K562 (cell line): ENCODE results near the gene TFDP1. TPM values are rescaled to one million over a fixed set of nuclear protein-coding genes. Genes with fewer than 3 reads are reported as not detected.

ENCODE experiments used
- ATAC-seq: fragments of 200-7000 bp; cut with Tn5 transposase; 3 replicates; pipeline ENCODE4 v1.9.1; 2020; ENCODE audit warnings: moderate library complexity
- BruUV-seq: library from RNA; stranded (reverse); fragments of 400-500 nt; replicated peaks from 2 replicates; lab custom pipeline; 2021; lab: Mats Ljungman, UMichigan
- CTCF ChIA-PET: fragments of 300-600 bp; formaldehyde crosslinking; extraction: SDS; loops from one replicate; lab custom pipeline; 2021; ENCODE audit warnings: low intra/inter-chr PET ratio; lab: Yijun Ruan, JAX
- POLR2A ChIA-PET: fragments of 300-600, 350-650 bp; sonication (Branson Sonifier 250); formaldehyde crosslinking; extraction: SDS; loops from one replicate; lab custom pipeline; 2021; ENCODE audit warnings: antibody characterized with exemption, inconsistent platforms; lab: Yijun Ruan, JAX
- DNase-seq, 4 experiments: peaks; one replicate each; pipeline versions ENCODE4 v3.0.0 to v3.0.0-alpha.2; 2011 to 2018; ENCODE audit warnings: low spot score in 3 of 4, mixed read lengths in 3 of 4; ENCODE audit errors: extremely low read depth in 1 of 4
- FAIRE-seq: peaks from 2 replicates; lab custom pipeline; 2011; peaks lifted over from hg19 to GRCh38; lab: Jason Lieb, UNC
- H2AFZ ChIP-seq: 2 replicates; pipeline ENCODE4 v1.6.0; 2011; ENCODE audit warnings: low read depth, low read length, control low read depth, inconsistent platforms
- H3K27ac ChIP-seq: fragments of 200-600 bp; 3 replicates; pipeline ENCODE4 v1.8.0; 2011; ENCODE audit warnings: low read depth, mild to moderate bottlenecking, control low read depth, inconsistent platforms, low read length, moderate library complexity, mixed read lengths; ENCODE audit errors: extremely low read depth
- H3K27me3 ChIP-seq, 2 experiments: fragments of 300-600 bp in 1 of 2; 2 replicates in 1 of 2; 3 replicates in 1 of 2; pipeline versions ENCODE4 v1.6.0 to v1.8.0; 2011; ENCODE audit warnings: inconsistent platforms in 2 of 2, low read length in 2 of 2, mild to moderate bottlenecking in 1 of 2, mixed read lengths in 1 of 2, moderate library complexity in 1 of 2; ENCODE audit not compliant: control insufficient read depth in 2 of 2, insufficient read depth in 2 of 2
- H3K36me3 ChIP-seq: fragments of 300-600 bp; 3 replicates; pipeline ENCODE4 v1.8.0; 2011; ENCODE audit warnings: mild to moderate bottlenecking, low read length, inconsistent platforms; ENCODE audit not compliant: control insufficient read depth, insufficient read depth
- H3K4me1 ChIP-seq, 2 experiments: fragments of 200-600 bp in 1 of 2; replicated peaks in 1 of 2; 2 replicates in 1 of 2; 3 replicates in 1 of 2; pipeline versions ENCODE4 v1.5.1 to v1.8.0; 2011; ENCODE audit warnings: inconsistent platforms in 2 of 2, low read length in 2 of 2, mild to moderate bottlenecking in 1 of 2, mixed read lengths in 1 of 2, moderate library complexity in 1 of 2; ENCODE audit not compliant: control insufficient read depth in 2 of 2, insufficient read depth in 2 of 2
- H3K4me2 ChIP-seq: 2 replicates; pipeline ENCODE4 v1.6.1; 2011; ENCODE audit warnings: low read length, control low read depth, inconsistent platforms, mixed read lengths; ENCODE audit not compliant: insufficient read depth
- H3K4me3 ChIP-seq: fragments of 200-600 bp; sonication (generic), shearing (Covaris generic); 2 replicates; pipeline ENCODE4 v1.5.1; 2016; ENCODE audit warnings: control low read depth, inconsistent platforms
- H3K79me2 ChIP-seq: fragments of 200-600 bp; 3 replicates; pipeline ENCODE4 v1.8.0; 2011; ENCODE audit warnings: low read length, inconsistent platforms; ENCODE audit not compliant: control insufficient read depth, insufficient read depth
- H3K9ac ChIP-seq, 2 experiments: 2 replicates each; pipeline versions ENCODE4 v1.6.0 to v1.6.1; 2011; ENCODE audit warnings: low read depth in 2 of 2, low read length in 2 of 2, control low read depth in 1 of 2, inconsistent platforms in 1 of 2, mild to moderate bottlenecking in 1 of 2, mixed read lengths in 1 of 2; ENCODE audit not compliant: insufficient read depth in 1 of 2
- H3K9me1 ChIP-seq: one replicate; pipeline ENCODE4 v1.6.0; 2011; ENCODE audit warnings: inconsistent platforms, mild to moderate bottlenecking, low read length, moderate library complexity; ENCODE audit not compliant: control insufficient read depth, insufficient read depth
- H3K9me3 ChIP-seq: replicated peaks from 2 replicates; pipeline ENCODE4 v1.5.1; 2011; ENCODE audit warnings: low read depth, low read length, inconsistent platforms; ENCODE audit not compliant: control insufficient read depth, insufficient read depth
- H4K20me1 ChIP-seq: replicated peaks from 2 replicates; pipeline ENCODE4 v1.6.1; 2011; ENCODE audit warnings: low read length, inconsistent platforms, mixed read lengths; ENCODE audit not compliant: control insufficient read depth, insufficient read depth
- BRF1 ChIP-seq: IDR thresholded peaks from 3 replicates; pipeline ENCODE4 v1.6.1; 2011; ENCODE audit warnings: borderline replicate concordance, mild to moderate bottlenecking; ENCODE audit not compliant: insufficient read length; ENCODE audit errors: extremely low read depth
- SAFB ChIP-seq: fragments of 200-400 bp; formaldehyde crosslinking; IDR thresholded peaks from 2 replicates; pipeline ENCODE4 v1.6.1; 2017; ENCODE audit warnings: low read depth, low read length, borderline replicate concordance
- WGBS: fragments of 100-300 bp; shearing (Covaris generic); methylation state at CpG from one replicate; pipeline ENCODE4 v1.1.6; 2016; ENCODE audit warnings: low coverage, mixed read lengths; ENCODE audit not compliant: insufficient coverage; ENCODE audit errors: missing lambda C conversion rate; 5-methylcytosine and 5-hydroxymethylcytosine counted together
- in situ Hi-C: fragments of 300-500 bp; cut with MboI; formaldehyde crosslinking; loops from 4 replicates; pipeline ENCODE4 v1.15.0; 2018; ENCODE audit warnings: inconsistent platforms, mixed read lengths
- intact Hi-C: fragments of 100-400 bp; cut with micrococcal nuclease; formaldehyde crosslinking; loops from 2 replicates; pipeline ENCODE4 v1.14.2; 2022
- polyA plus RNA-seq, 8 experiments: library from polyadenylated mRNA; depleted of rRNA in 4 of 8; stranded (reverse) in 5 of 8; unstranded in 3 of 8; fragments of >200 nt; fragmentation: Nextera tagmentation in 2 of 8; fragmentation: Illumina TruSeq in 1 of 8; extraction: Ambion mirVana in 2 of 8; extraction: Trizol in 1 of 8; gene quantifications; 2 replicates each; pipeline versions ENCODE4 v1.2.1 to v1.2.3, GENCODE V29; 2011 to 2014; ENCODE audit warnings: inconsistent platforms in 1 of 8, missing spikeins in 1 of 8
- total RNA-seq, 7 experiments: library from RNA; depleted of rRNA in 6 of 7; stranded (reverse); fragments of >200 nt in 6 of 7; fragmentation: Illumina TruSeq in 2 of 7; extraction: Trizol in 2 of 7; gene quantifications; 2 replicates each; pipeline versions ENCODE4 v1.2.1 to v1.2.3, GENCODE V29; 2011 to 2021; ENCODE audit warnings: low replicate concordance in 1 of 7
- TF ChIP-seq, protein P1 (sequence below): fragments of 250-450 bp; sonication (Bioruptor Pico); IDR thresholded peaks from 2 replicates; pipeline ENCODE4 v1.5.1; 2021; ENCODE audit warnings: mild to moderate bottlenecking
- TF ChIP-seq, protein P2 (sequence below): fragments of 450-650 bp; formaldehyde crosslinking; IDR thresholded peaks from 2 replicates; pipeline ENCODE4 v1.4.0; 2020; ENCODE audit warnings: mild to moderate bottlenecking

Gene TFDP1
- total and polyA plus RNA-seq, 9 of the 15 experiments (the other 6 are each of a cell fraction or from before 2014, with no cell fraction given), result 33.8 to 145 (median 69.1) TPM

DNA sequence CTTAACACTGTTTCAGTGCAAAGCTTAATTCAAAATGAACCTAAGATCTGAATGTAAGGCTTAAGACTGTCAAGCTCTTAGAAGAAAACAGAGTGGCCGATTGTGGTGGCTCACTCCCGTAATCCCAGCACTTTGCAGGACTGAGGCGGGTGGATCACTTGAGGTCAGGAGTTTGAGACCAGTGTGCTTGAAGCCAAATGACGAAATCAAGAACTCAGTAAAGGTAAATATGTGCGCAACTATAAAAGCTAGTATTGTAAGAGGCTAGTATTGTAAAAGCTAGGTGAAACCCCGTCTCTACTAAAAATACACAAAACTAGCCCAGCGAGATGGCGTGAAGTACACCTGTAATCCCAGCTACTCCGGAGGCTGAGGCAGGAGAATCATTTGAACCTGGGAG, 60.8 kb downstream of the TFDP1 start:
- no peak overlapping the region for H3K4me3 ChIP-seq
- no peak overlapping the region for H2AFZ ChIP-seq
- H3K79me2 ChIP-seq, result no peaks in the 10 kb centered on the region
- TF ChIP-seq, protein P1, sequence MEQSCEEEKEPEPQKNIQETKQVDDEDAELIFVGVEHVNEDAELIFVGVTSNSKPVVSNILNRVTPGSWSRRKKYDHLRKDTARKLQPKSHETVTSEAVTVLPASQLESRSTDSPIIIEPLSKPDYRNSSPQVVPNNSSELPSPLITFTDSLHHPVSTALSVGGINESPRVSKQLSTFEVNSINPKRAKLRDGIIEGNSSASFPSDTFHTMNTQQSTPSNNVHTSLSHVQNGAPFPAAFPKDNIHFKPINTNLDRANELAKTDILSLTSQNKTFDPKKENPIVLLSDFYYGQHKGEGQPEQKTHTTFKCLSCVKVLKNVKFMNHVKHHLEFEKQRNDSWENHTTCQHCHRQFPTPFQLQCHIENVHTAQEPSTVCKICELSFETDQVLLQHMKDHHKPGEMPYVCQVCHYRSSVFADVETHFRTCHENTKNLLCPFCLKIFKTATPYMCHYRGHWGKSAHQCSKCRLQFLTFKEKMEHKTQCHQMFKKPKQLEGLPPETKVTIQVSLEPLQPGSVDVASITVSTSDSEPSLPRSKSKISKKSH (CRISPR knock-in tag), result no peak
- TF ChIP-seq SAFB (no peak), BRF1 (no peak)
- TF ChIP-seq, protein P2, sequence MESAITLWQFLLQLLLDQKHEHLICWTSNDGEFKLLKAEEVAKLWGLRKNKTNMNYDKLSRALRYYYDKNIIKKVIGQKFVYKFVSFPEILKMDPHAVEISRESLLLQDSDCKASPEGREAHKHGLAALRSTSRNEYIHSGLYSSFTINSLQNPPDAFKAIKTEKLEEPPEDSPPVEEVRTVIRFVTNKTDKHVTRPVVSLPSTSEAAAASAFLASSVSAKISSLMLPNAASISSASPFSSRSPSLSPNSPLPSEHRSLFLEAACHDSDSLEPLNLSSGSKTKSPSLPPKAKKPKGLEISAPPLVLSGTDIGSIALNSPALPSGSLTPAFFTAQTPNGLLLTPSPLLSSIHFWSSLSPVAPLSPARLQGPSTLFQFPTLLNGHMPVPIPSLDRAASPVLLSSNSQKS (CRISPR knock-in tag), result no peak
- H3K27ac ChIP-seq, result no peak overlapping the region
- no TSS peak for BruUV-seq
- H4K20me1 ChIP-seq, result no peaks in the 10 kb centered on the region
- in situ Hi-C loops (no loop called here), intact Hi-C loops (no loop called here)
- FAIRE-seq, result no peak
- H3K36me3 ChIP-seq, result peaks cover 13% of the 10 kb centered on the region; the same call in 2 of the 3 replicates
- H3K4me2 ChIP-seq, result no peak overlapping the region
- POLR2A ChIA-PET, result no interaction called here
- ATAC-seq, result no peak
- H3K9me1 ChIP-seq, result no peaks in the 10 kb centered on the region
- H3K9ac ChIP-seq, result no peak overlapping the region
- CTCF ChIA-PET, result no interaction called here
- H3K9me3 ChIP-seq, result peaks cover 5% of the 10 kb centered on the region
- no peaks in the 10 kb centered on the region for H3K4me1 ChIP-seq
- no peak for DNase-seq
- 96% methylated on average over 9 of the region's 9 CpGs for WGBS
- H3K27me3 ChIP-seq, result 0 out of 5 replicates have a peak, but pooled peaks cover 0 to 1% of the 10 kb centered on the region in 2 experiments
